Right lobe of liver (tissue), 4 donors: ENCODE data around the gene RELB.

Experiments used
- CTCF ChIP-seq, 4 donors: fragments of 200-600 bp in 3 of 4; fragments of 450-650 bp in 1 of 4; IDR thresholded peaks; one replicate each; pipeline versions ENCODE4 v1.5.1 to v1.8.0; 2016 to 2022; ENCODE audit warnings: antibody characterized with exemption in 4 of 4, mild to moderate bottlenecking in 2 of 4
- POLR2A ChIP-seq: fragments of 450-650 bp; IDR thresholded peaks from one replicate; pipeline ENCODE4 v1.6.1; 2017; ENCODE audit warnings: antibody characterized with exemption, mild to moderate bottlenecking
- donor health status: DM: no; HTN: no; CAD: no.
- donor health status: DM: no; HTN: no; CAD: no.
- donor health status: DM: no; HTN: yes; CAD: no.

GRCh38 chr19:45070214-45070613 is 69.0 kb downstream of the RELB start:
- TF ChIP-seq CTCF (IDR thresholded peaks at IDR 0.05) (no peak), POLR2A (no peak)
